IMR-90 (cell line): ENCODE results near the gene PGRMC1.
A peak's percentile ranks its signal among the peaks of the same experiment; 100 is the strongest.

Experiments used
- POLR2A ChIP-seq: IDR thresholded peaks from 2 replicates; pipeline ENCODE4 v1.6.1; 2012; ENCODE audit warnings: mild to moderate bottlenecking, low read depth, low read length
- TF ChIP-seq, protein P1 (sequence below): conservative IDR thresholded peaks from 2 replicates; pipeline ENCODE4 v1.5.1; 2012; ENCODE audit warnings: mild to moderate bottlenecking, low read depth, low read length, improper control_type of control experiment

- no peak for TF ChIP-seq POLR2A
- TF ChIP-seq, protein P1, sequence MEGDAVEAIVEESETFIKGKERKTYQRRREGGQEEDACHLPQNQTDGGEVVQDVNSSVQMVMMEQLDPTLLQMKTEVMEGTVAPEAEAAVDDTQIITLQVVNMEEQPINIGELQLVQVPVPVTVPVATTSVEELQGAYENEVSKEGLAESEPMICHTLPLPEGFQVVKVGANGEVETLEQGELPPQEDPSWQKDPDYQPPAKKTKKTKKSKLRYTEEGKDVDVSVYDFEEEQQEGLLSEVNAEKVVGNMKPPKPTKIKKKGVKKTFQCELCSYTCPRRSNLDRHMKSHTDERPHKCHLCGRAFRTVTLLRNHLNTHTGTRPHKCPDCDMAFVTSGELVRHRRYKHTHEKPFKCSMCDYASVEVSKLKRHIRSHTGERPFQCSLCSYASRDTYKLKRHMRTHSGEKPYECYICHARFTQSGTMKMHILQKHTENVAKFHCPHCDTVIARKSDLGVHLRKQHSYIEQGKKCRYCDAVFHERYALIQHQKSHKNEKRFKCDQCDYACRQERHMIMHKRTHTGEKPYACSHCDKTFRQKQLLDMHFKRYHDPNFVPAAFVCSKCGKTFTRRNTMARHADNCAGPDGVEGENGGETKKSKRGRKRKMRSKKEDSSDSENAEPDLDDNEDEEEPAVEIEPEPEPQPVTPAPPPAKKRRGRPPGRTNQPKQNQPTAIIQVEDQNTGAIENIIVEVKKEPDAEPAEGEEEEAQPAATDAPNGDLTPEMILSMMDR, result peak; percentile 50
These were observed 17.9 kb upstream of the PGRMC1 start for GRCh38 chrX:119218198-119218597.
